ENCODE data around the gene HOXD3. TPM values are rescaled to one million over a fixed set of nuclear protein-coding genes. Genes with fewer than 3 reads are reported as not detected.

Gene HOXD3
- polyA plus RNA-seq, 1 donor (not counting 4 experiments of a cell fraction or from before 2014, with no cell fraction given) = not detected

DNA sequence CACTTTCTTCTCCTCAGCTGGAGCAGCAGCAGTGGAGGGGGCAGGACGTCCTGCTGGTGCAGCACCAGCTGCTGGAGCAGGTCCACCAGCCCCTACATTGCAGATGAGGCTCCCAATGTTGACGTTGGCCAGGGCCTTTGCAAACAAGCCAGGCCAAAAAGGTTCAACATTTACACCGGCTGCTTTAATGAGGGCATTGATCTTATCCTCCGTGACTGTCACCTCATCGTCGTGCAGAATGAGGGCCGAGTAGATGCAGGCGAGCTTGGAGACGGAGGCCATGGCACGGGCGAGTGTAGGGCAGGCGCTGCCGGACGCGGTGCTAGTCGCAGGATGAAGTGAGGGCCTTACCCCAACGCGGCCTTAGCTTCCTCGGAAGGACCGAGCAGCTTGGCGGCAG, 43.9 kb downstream of the HOXD3 start:
- Histone ChIP-seq H3K36me3 (ENCODE audit: control insufficient read depth in 2 of 2, extremely low read depth in 1 of 2, insufficient read depth in 2 of 2, low read length in 2 of 2) (no peaks in the 10 kb centered on the region), H3K9ac (ENCODE audit: control insufficient read depth, extremely low read depth, insufficient read depth, low read length) (no peak overlapping the region), H3K4me3 (ENCODE audit: control insufficient read depth in 2 of 3, extremely low read depth in 1 of 3, insufficient read depth in 2 of 3, low read depth in 1 of 3, low read length in 3 of 3) (no peak overlapping the region), H3K79me2 (ENCODE audit: control insufficient read depth, insufficient read depth, low read length) (no peaks in the 10 kb centered on the region), H3K4me2 (ENCODE audit: control insufficient read depth, extremely low read depth, insufficient read depth, low read depth, low read length) (no peak overlapping the region), H2AFZ (ENCODE audit: control insufficient read depth, low read length) (no peak overlapping the region), H3K27me3 (ENCODE audit: control insufficient read depth, extremely low read depth, insufficient read depth, low read length) (peaks cover 6% of the 10 kb centered on the region), H3K9me3 (ENCODE audit: control insufficient read depth, low read depth, low read length) (no peaks in the 10 kb centered on the region), H3K4me1 (ENCODE audit: control insufficient read depth, extremely low read depth, insufficient read depth, low read length) (no peaks in the 10 kb centered on the region), H3K9me1 (ENCODE audit: control insufficient read depth, extremely low read depth, insufficient read depth, low read length) (no peaks in the 10 kb centered on the region), H3K27ac (ENCODE audit: control insufficient read depth, insufficient read depth, low read length) (no peak overlapping the region), H4K20me1 (ENCODE audit: control insufficient read depth, extremely low read depth, insufficient read depth, low read length) (no peaks in the 10 kb centered on the region)
- FAIRE-seq (no peak), DNase-seq (ENCODE audit: low read depth, low spot score) (no peak)
- dilution Hi-C loops (cut with MboI; ENCODE audit: extremely low pct_ligation_motif_present, low sequenced_read_pairs) = no loop called here
- TF ChIP-seq, protein P1, sequence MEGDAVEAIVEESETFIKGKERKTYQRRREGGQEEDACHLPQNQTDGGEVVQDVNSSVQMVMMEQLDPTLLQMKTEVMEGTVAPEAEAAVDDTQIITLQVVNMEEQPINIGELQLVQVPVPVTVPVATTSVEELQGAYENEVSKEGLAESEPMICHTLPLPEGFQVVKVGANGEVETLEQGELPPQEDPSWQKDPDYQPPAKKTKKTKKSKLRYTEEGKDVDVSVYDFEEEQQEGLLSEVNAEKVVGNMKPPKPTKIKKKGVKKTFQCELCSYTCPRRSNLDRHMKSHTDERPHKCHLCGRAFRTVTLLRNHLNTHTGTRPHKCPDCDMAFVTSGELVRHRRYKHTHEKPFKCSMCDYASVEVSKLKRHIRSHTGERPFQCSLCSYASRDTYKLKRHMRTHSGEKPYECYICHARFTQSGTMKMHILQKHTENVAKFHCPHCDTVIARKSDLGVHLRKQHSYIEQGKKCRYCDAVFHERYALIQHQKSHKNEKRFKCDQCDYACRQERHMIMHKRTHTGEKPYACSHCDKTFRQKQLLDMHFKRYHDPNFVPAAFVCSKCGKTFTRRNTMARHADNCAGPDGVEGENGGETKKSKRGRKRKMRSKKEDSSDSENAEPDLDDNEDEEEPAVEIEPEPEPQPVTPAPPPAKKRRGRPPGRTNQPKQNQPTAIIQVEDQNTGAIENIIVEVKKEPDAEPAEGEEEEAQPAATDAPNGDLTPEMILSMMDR (optimal IDR thresholded peaks at IDR 0.05 in 1 of 3, IDR thresholded peaks at IDR 0.05 in 1 of 3, conservative IDR thresholded peaks at IDR 0.05 in 1 of 3; ENCODE audit: extremely low read depth in 1 of 3, insufficient read depth in 2 of 3, low read length in 3 of 3) = no peak
- no peak for TF ChIP-seq EZH2 (IDR thresholded peaks at IDR 0.05; ENCODE audit: low read length)

DNA sequence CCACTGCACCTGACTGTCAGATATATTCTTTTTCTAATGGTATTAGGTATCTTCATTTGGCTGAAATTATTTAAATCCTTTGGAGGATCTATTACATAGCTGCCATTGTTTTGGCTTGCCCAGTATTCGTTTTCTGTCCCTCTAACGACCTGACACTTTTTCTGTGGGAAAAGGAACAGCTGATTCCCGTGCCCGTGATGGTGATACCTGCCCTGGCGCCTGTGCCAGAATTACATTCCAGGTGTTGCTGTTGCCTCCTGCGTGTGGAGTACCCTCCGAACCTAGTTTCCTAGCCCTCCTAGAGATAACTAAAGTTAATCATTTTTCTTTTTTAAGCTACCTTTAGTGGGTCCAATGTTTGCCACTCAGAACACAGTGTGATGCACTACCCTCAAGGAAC, 45.4 kb downstream of the HOXD3 start:
- dilution Hi-C loops (cut with MboI; ENCODE audit: extremely low pct_ligation_motif_present, low sequenced_read_pairs) = no loop called here
- Histone ChIP-seq H3K9me3 (ENCODE audit: control insufficient read depth, low read depth, low read length) (no peaks in the 10 kb centered on the region), H3K27me3 (ENCODE audit: control insufficient read depth, extremely low read depth, insufficient read depth, low read length) (peaks cover 6% of the 10 kb centered on the region), H4K20me1 (ENCODE audit: control insufficient read depth, extremely low read depth, insufficient read depth, low read length) (no peaks in the 10 kb centered on the region), H3K4me3 (ENCODE audit: control insufficient read depth in 2 of 3, extremely low read depth in 1 of 3, insufficient read depth in 2 of 3, low read depth in 1 of 3, low read length in 3 of 3) (no peak overlapping the region), H3K9ac (ENCODE audit: control insufficient read depth, extremely low read depth, insufficient read depth, low read length) (no peak overlapping the region), H3K79me2 (ENCODE audit: control insufficient read depth, insufficient read depth, low read length) (no peaks in the 10 kb centered on the region), H3K36me3 (ENCODE audit: control insufficient read depth in 2 of 2, extremely low read depth in 1 of 2, insufficient read depth in 2 of 2, low read length in 2 of 2) (no peaks in the 10 kb centered on the region), H3K27ac (ENCODE audit: control insufficient read depth, insufficient read depth, low read length) (no peak overlapping the region), H3K4me2 (ENCODE audit: control insufficient read depth, extremely low read depth, insufficient read depth, low read depth, low read length) (no peak overlapping the region), H2AFZ (ENCODE audit: control insufficient read depth, low read length) (no peak overlapping the region), H3K9me1 (ENCODE audit: control insufficient read depth, extremely low read depth, insufficient read depth, low read length) (no peaks in the 10 kb centered on the region), H3K4me1 (ENCODE audit: control insufficient read depth, extremely low read depth, insufficient read depth, low read length) (no peaks in the 10 kb centered on the region)
- DNase-seq (ENCODE audit: low read depth, low spot score) (no peak), FAIRE-seq (no peak)
- TF ChIP-seq, protein P1 (optimal IDR thresholded peaks at IDR 0.05 in 1 of 3, IDR thresholded peaks at IDR 0.05 in 1 of 3, conservative IDR thresholded peaks at IDR 0.05 in 1 of 3; ENCODE audit: extremely low read depth in 1 of 3, insufficient read depth in 2 of 3, low read length in 3 of 3) = no peak
- TF ChIP-seq EZH2 (IDR thresholded peaks at IDR 0.05; ENCODE audit: low read length) = no peak

Measured in keratinocyte (primary cell).